ENCODE results near the gene THUMPD3. TPM values are rescaled to one million over a fixed set of nuclear protein-coding genes. Genes with fewer than 3 reads are reported as not detected.

The THUMPD3 gene
- total and polyA plus RNA-seq, 9 of the 15 experiments (the other 6 are each of a cell fraction or from before 2014, with no cell fraction given) = 58.3 to 132 (median 113) TPM

- TF ChIP-seq ZNF408 (CRISPR knock-in tag; IDR thresholded peaks at IDR 0.05; ENCODE audit: low read depth) (no peak), TCF15 (CRISPR knock-in tag; IDR thresholded peaks at IDR 0.05) (no peak), RBM25 (IDR thresholded peaks at IDR 0.05; ENCODE audit: low read depth, low read length, severe bottlenecking) (peak; percentile 81), ESRRA (IDR thresholded peaks at IDR 0.05; ENCODE audit: borderline replicate concordance, low read depth) (no peak), SMARCA4 (IDR thresholded peaks at IDR 0.05) (no peak), CBX3 (IDR thresholded peaks at IDR 0.05; ENCODE audit: borderline replicate concordance in 1 of 2, low read length in 2 of 2) (no peak), NFIX (CRISPR knock-in tag; IDR thresholded peaks at IDR 0.05; ENCODE audit: low read depth) (0 out of 2 replicates have a peak, but pooled peaks have one; percentile 13), PHB2 (IDR thresholded peaks at IDR 0.05; ENCODE audit: low read depth) (no peak), TBL1XR1 (IDR thresholded peaks at IDR 0.05; ENCODE audit: low read length in 2 of 2) (no peak), FIP1L1 (IDR thresholded peaks at IDR 0.05; ENCODE audit: low read depth, low read length, poor library complexity, severe bottlenecking) (no peak), RBM34 (IDR thresholded peaks at IDR 0.05; ENCODE audit: borderline replicate concordance, insufficient read depth, low read length) (no peak), ATF1 (CRISPR knock-in tag; IDR thresholded peaks at IDR 0.05) (no peak), ATF1 (tag; IDR thresholded peaks at IDR 0.05) (no peak), EP300 (IDR thresholded peaks at IDR 0.05; ENCODE audit: low read length) (no peak), ZFP36 (IDR thresholded peaks at IDR 0.05; ENCODE audit: low read depth, low read length, partially characterized antibody) (peak; percentile 64)
These were observed 45.2 kb downstream of the THUMPD3 start (continued) for GRCh38 chr3:9408061-9408460.
